A673 (cell line): ENCODE data around the gene RPS6KL1.

Experiments
- EZH2 ChIP-seq: fragments of 200-600 bp; sonication (generic); IDR thresholded peaks from 2 replicates; pipeline ENCODE4 v1.6.1; 2017; ENCODE audit warnings: borderline replicate concordance, low read depth, mild to moderate bottlenecking, mixed read lengths, antibody characterized with exemption, low read length; ENCODE audit not compliant: poor library complexity, severe bottlenecking
- TF ChIP-seq, protein P1 (sequence below): fragments of 300-800, 200-600 bp; sonication (generic); conservative IDR thresholded peaks from 2 replicates; pipeline ENCODE4 v1.5.1; 2017; ENCODE audit warnings: low read depth, mild to moderate bottlenecking, antibody characterized with exemption, low read length, moderate library complexity, mixed read lengths

DNA sequence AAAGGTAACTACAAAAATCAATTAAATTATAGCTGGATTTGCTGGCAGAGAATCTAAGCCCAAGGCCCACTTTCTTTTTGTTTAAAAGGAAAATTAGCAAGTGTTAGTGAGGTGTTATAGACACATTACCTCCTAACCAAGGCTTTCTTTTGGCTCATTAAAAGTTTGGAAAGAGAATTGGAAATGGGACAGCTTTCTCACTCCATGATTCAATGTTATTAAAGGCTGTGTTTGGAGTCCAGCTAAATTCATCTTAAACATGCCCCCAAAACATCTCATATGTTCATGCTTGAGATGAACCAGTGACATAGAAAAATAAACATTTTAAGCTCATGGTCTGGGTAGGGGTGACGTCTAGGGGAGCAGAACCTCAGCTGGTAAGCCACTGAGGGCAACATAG, 45.8 kb upstream of the RPS6KL1 start:
- TF ChIP-seq, protein P1, sequence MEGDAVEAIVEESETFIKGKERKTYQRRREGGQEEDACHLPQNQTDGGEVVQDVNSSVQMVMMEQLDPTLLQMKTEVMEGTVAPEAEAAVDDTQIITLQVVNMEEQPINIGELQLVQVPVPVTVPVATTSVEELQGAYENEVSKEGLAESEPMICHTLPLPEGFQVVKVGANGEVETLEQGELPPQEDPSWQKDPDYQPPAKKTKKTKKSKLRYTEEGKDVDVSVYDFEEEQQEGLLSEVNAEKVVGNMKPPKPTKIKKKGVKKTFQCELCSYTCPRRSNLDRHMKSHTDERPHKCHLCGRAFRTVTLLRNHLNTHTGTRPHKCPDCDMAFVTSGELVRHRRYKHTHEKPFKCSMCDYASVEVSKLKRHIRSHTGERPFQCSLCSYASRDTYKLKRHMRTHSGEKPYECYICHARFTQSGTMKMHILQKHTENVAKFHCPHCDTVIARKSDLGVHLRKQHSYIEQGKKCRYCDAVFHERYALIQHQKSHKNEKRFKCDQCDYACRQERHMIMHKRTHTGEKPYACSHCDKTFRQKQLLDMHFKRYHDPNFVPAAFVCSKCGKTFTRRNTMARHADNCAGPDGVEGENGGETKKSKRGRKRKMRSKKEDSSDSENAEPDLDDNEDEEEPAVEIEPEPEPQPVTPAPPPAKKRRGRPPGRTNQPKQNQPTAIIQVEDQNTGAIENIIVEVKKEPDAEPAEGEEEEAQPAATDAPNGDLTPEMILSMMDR, result no peak
- TF ChIP-seq EZH2, result no peak
